Fibroblast of lung (primary cell): ENCODE data around the gene POLR2F. TPM values are rescaled to one million over a fixed set of nuclear protein-coding genes. Genes with fewer than 3 reads are reported as not detected.

Experiments used
- DNase-seq, 2 donors: peaks; one replicate each; pipeline versions ENCODE4 v3.0.0 to v3.0.0-alpha.2; 2010; ENCODE audit warnings: low read depth in 2 of 2
- H2AFZ ChIP-seq: 2 replicates; pipeline ENCODE4 v1.5.1; 2012; ENCODE audit warnings: low read length, control low read depth, inconsistent platforms
- H3K27ac ChIP-seq: 2 replicates; pipeline ENCODE4 v1.5.1; 2011; ENCODE audit warnings: low read length, control low read depth; ENCODE audit not compliant: insufficient read depth
- H3K27me3 ChIP-seq: 2 replicates; pipeline ENCODE4 v1.5.1; 2011; ENCODE audit warnings: mild to moderate bottlenecking, low read length; ENCODE audit not compliant: control insufficient read depth, insufficient read depth
- H3K36me3 ChIP-seq: 2 replicates; pipeline ENCODE4 v1.5.1; 2011; ENCODE audit warnings: low read length; ENCODE audit not compliant: control insufficient read depth, insufficient read depth
- H3K4me1 ChIP-seq: 2 replicates; pipeline ENCODE4 v1.5.1; 2011; ENCODE audit warnings: low read length; ENCODE audit not compliant: control insufficient read depth, insufficient read depth; ENCODE audit errors: extremely low read depth
- H3K4me2 ChIP-seq: 2 replicates; pipeline ENCODE4 v1.5.1; 2011; ENCODE audit warnings: low read length, control low read depth; ENCODE audit not compliant: insufficient read depth; ENCODE audit errors: extremely low read depth
- H3K4me3 ChIP-seq, 4 experiments: fragments of 200-600 bp in 1 of 4; sonication (generic) in 1 of 4; replicated peaks in 1 of 4; 2 replicates each; pipeline ENCODE4 v1.5.1; 2011 to 2016; ENCODE audit warnings: low read length in 4 of 4, low read depth in 3 of 4, mild to moderate bottlenecking in 3 of 4, control low read depth in 2 of 4, inconsistent platforms in 1 of 4, mixed read lengths in 1 of 4; ENCODE audit not compliant: insufficient read depth in 1 of 4; ENCODE audit errors: control extremely low read depth in 1 of 4
- H3K79me2 ChIP-seq: 2 replicates; pipeline ENCODE4 v1.5.1; 2012; ENCODE audit warnings: mild to moderate bottlenecking, low read length, inconsistent platforms; ENCODE audit not compliant: control insufficient read depth, insufficient read depth
- H3K9ac ChIP-seq: 2 replicates; pipeline ENCODE4 v1.5.1; 2011; ENCODE audit warnings: mild to moderate bottlenecking, low read length, control low read depth; ENCODE audit not compliant: insufficient read depth
- H3K9me3 ChIP-seq: 2 replicates; pipeline ENCODE4 v1.5.1; 2012; ENCODE audit warnings: low read depth, low read length; ENCODE audit not compliant: control insufficient read depth, insufficient read depth
- H4K20me1 ChIP-seq: 2 replicates; pipeline ENCODE4 v1.5.1; 2011; ENCODE audit warnings: low read length; ENCODE audit not compliant: control insufficient read depth, insufficient read depth; ENCODE audit errors: extremely low read depth
- EZH2 ChIP-seq: IDR thresholded peaks from 2 replicates; pipeline ENCODE4 v1.5.1; 2012; ENCODE audit warnings: low read length, control low read depth, mild to moderate bottlenecking; ENCODE audit errors: missing control alignments
- polyA plus RNA-seq, 2 donors: library from polyadenylated mRNA; depleted of rRNA in 1 of 2; stranded (reverse) in 1 of 2; unstranded in 1 of 2; fragments of >200 nt; gene quantifications; 2 replicates each; pipeline ENCODE4 v1.2.1, GENCODE V29; 2011 to 2012; ENCODE audit warnings: missing spikeins in 1 of 2
- total RNA-seq: library from RNA; depleted of rRNA; stranded (reverse); fragments of >200 nt; gene quantifications from 2 replicates; pipeline ENCODE4 v1.2.1, GENCODE V29; 2014
- TF ChIP-seq, protein P1 (sequence below), 2 donors: IDR thresholded peaks in 1 of 2; conservative IDR thresholded peaks in 1 of 2; 1 replicate in 1 of 2; 2 replicates in 1 of 2; pipeline ENCODE4 v1.5.1; 2011 to 2012; ENCODE audit warnings: low read length in 2 of 2, control low read depth in 1 of 2, inconsistent platforms in 1 of 2, low read depth in 1 of 2, mild to moderate bottlenecking in 1 of 2

The POLR2F gene
- total and polyA plus RNA-seq, 2 donors (not counting 1 experiment from before 2014, with no cell fraction given), result 31.9 to 82.0 TPM

DNA sequence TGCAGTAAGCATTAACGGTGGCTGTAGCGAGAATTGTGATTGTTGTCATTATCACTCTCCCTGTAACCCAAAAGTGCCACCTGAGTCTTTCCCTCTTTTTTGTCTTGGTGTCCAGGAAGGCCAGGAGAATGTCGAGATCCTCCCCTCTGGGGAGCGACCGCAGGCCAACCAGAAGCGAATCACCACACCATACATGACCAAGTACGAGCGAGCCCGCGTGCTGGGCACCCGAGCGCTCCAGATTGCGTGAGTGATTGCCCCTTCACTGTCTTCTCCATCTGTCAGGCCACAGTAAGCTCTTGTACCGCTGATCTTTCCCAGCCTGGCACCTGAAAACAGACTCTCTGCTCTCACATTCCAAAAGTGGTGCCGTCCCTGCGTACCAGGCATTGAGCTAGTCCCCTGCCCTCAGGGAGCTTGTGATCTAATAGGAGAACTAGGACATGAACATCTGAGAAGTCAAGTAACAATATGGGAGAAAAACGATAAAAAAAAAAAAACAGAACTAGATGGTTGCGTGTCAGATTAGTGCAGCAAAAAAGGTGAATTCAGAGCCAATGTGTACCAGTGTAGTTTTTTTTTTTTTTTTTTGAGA is 5.8 kb downstream of the POLR2F start:
- no peak overlapping the region for H3K4me3 ChIP-seq
- H3K9me3 ChIP-seq, result no peaks in the 10 kb centered on the region
- H3K36me3 ChIP-seq, result peaks cover 13% of the 10 kb centered on the region
- H2AFZ ChIP-seq, result no peak overlapping the region
- TF ChIP-seq EZH2, result no peak
- TF ChIP-seq, protein P1, sequence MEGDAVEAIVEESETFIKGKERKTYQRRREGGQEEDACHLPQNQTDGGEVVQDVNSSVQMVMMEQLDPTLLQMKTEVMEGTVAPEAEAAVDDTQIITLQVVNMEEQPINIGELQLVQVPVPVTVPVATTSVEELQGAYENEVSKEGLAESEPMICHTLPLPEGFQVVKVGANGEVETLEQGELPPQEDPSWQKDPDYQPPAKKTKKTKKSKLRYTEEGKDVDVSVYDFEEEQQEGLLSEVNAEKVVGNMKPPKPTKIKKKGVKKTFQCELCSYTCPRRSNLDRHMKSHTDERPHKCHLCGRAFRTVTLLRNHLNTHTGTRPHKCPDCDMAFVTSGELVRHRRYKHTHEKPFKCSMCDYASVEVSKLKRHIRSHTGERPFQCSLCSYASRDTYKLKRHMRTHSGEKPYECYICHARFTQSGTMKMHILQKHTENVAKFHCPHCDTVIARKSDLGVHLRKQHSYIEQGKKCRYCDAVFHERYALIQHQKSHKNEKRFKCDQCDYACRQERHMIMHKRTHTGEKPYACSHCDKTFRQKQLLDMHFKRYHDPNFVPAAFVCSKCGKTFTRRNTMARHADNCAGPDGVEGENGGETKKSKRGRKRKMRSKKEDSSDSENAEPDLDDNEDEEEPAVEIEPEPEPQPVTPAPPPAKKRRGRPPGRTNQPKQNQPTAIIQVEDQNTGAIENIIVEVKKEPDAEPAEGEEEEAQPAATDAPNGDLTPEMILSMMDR (conservative IDR thresholded peaks at IDR 0.05 in 1 of 2, IDR thresholded peaks at IDR 0.05 in 1 of 2; ENCODE audit: low read depth in 1 of 2, low read length in 2 of 2), result no peak
- no peak for DNase-seq
- no peak overlapping the region for H3K9ac ChIP-seq
- H4K20me1 ChIP-seq, result no peaks in the 10 kb centered on the region
- H3K79me2 ChIP-seq, result peaks cover 7% of the 10 kb centered on the region
- no peaks in the 10 kb centered on the region for H3K4me1 ChIP-seq
- no peak overlapping the region for H3K4me2 ChIP-seq
- H3K27me3 ChIP-seq, result no peaks in the 10 kb centered on the region
- no peak overlapping the region for H3K27ac ChIP-seq

DNA sequence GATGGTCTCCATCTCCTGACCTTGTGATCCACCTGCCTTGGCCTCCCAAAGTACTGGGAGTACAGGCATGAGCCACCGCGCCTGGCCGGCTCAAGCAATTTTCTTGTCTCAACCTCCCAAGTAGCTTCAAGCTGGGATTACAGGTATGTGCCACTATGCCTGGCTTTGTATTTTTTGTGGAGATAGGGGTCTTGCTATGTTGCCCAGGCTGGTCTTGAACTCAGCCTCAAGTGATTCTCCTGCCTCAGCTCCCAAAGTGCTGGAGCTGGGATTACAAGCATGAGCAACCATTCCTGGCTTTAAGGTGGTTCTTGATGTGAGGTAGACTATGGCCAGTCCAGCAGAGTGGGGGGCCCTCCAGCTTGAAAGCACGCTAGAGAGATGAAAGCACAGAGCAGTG is 7.6 kb downstream of the POLR2F start:
- DNase-seq, result no peak
- Histone ChIP-seq H3K36me3 (peaks cover 13% of the 10 kb centered on the region), H3K79me2 (no peaks in the 10 kb centered on the region)

DNA sequence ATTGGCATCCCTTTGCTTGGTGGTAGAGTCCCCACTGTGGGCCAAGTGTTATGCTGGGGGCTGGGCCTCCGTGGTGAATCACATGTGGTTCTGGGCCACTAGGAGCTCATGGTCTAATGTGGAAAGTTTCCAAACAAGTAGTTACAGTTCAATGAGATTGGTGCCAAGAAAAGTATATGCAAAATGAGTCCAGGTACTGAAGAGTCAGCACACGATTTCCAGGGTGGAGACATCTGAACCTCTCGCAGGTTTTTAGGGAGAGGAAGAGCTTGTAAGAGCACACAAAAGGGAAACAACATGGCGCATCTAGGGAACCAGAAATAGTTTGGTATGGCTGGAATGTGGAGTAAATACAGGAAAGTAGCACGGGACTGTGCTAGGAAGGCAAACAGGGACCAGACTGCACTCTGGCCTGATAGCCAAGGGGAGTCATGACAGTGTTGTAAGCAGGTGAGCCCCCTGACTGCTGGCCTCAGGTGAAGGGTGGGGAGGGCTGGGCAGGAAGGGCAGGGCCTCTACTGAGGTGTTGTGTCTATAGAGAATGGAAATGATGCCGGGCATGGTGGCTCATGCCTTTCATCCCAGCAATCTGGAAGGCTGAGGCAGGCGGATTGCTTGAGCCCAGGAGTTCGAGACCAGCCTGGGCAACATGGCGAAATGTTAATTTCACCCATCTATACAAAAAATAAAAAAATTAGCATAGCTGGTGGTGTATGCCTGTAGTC is 12.6 kb downstream of the POLR2F start:
- no peak for TF ChIP-seq EZH2
- TF ChIP-seq, protein P1 (conservative IDR thresholded peaks at IDR 0.05 in 1 of 2, IDR thresholded peaks at IDR 0.05 in 1 of 2; ENCODE audit: low read depth in 1 of 2, low read length in 2 of 2), result no peak
- no peak overlapping the region for H2AFZ ChIP-seq
- no peaks in the 10 kb centered on the region for H3K79me2 ChIP-seq
- H4K20me1 ChIP-seq, result peaks cover 1% of the 10 kb centered on the region
- DNase-seq, result peak in 1 of 2 donors; percentile 48
- no peak overlapping the region for H3K4me2 ChIP-seq
- H3K27me3 ChIP-seq, result no peaks in the 10 kb centered on the region
- peaks cover 2% of the 10 kb centered on the region for H3K4me1 ChIP-seq
- no peak overlapping the region for H3K4me3 ChIP-seq
- no peaks in the 10 kb centered on the region for H3K9me3 ChIP-seq
- no peak overlapping the region for H3K27ac ChIP-seq
- H3K36me3 ChIP-seq, result peaks cover 14% of the 10 kb centered on the region
- H3K9ac ChIP-seq, result no peak overlapping the region

More for the DNA sequence above, 7.6 kb downstream of the POLR2F start:
- Histone ChIP-seq H3K9ac (no peak overlapping the region), H4K20me1 (peaks cover 1% of the 10 kb centered on the region), H2AFZ (no peak overlapping the region), H3K4me2 (no peak overlapping the region), H3K27me3 (no peaks in the 10 kb centered on the region), H3K4me1 (peaks cover 2% of the 10 kb centered on the region), H3K27ac (no peak overlapping the region), H3K4me3 (no peak overlapping the region), H3K9me3 (no peaks in the 10 kb centered on the region)
- TF ChIP-seq, protein P1 (conservative IDR thresholded peaks at IDR 0.05 in 1 of 2, IDR thresholded peaks at IDR 0.05 in 1 of 2; ENCODE audit: low read depth in 1 of 2, low read length in 2 of 2), result no peak
- no peak for TF ChIP-seq EZH2
